HT-29 (cell line): Measurements from ENCODE around the gene OVOL1. TPM values are rescaled to one million over a fixed set of nuclear protein-coding genes. Genes with fewer than 3 reads are reported as not detected.
A peak's percentile ranks its signal among the peaks of the same experiment; 100 is the strongest.

Source experiments
- DNase-seq: peaks from one replicate; pipeline ENCODE4 v3.0.0-alpha.2; 2015; ENCODE audit warnings: low spot score
- total RNA-seq: library from RNA; depleted of rRNA; stranded (reverse); fragments of >200 nt; shearing (Covaris generic); gene quantifications from 2 replicates; pipeline ENCODE4 v1.2.3, GENCODE V29; 2014

The OVOL1 gene
- total RNA-seq, 1 experiment from 2014 or later, result 42.8 TPM

GRCh38 chr11:65790902-65791650, 4.2 kb downstream of the OVOL1 start:
- DNase-seq, result no peak

- DNase-seq, result peak; percentile 91
Measured at GRCh38 chr11:65791719-65792213, 4.9 kb downstream of the OVOL1 start.

- DNase-seq, result peak; percentile 71
Measured at GRCh38 chr11:65792456-65792855, 5.6 kb downstream of the OVOL1 start.

- DNase-seq, result peak; percentile 86
Measured at GRCh38 chr11:65793144-65793581, 6.3 kb downstream of the OVOL1 start.

GRCh38 chr11:65793625-65794400, 7.0 kb downstream of the OVOL1 start:
- DNase-seq, result peak; percentile 44

- DNase-seq, result no peak
Measured at GRCh38 chr11:65794570-65795510, 8.0 kb downstream of the OVOL1 start.

GRCh38 chr11:65796726-65797601, 10.1 kb downstream of the OVOL1 start:
- no peak for DNase-seq

GRCh38 chr11:65797711-65798110, 10.8 kb downstream of the OVOL1 start:
- DNase-seq, result no peak

GRCh38 chr11:65798882-65799281, 12.0 kb downstream of the OVOL1 start:
- DNase-seq, result no peak

GRCh38 chr11:65801153-65801987, 14.5 kb downstream of the OVOL1 start:
- DNase-seq, result no peak

GRCh38 chr11:65802841-65803240, 16.0 kb downstream of the OVOL1 start:
- DNase-seq, result no peak

GRCh38 chr11:65803797-65804492, 17.1 kb downstream of the OVOL1 start:
- DNase-seq, result no peak

- no peak for DNase-seq
Measured at GRCh38 chr11:65806979-65807378, 20.1 kb downstream of the OVOL1 start.

GRCh38 chr11:65808744-65809341, 22.0 kb downstream of the OVOL1 start:
- DNase-seq, result no peak

GRCh38 chr11:65809496-65809895, 22.6 kb downstream of the OVOL1 start:
- DNase-seq, result no peak

GRCh38 chr11:65810046-65810868, 23.4 kb downstream of the OVOL1 start:
- no peak for DNase-seq

GRCh38 chr11:65811764-65812475, 25.1 kb downstream of the OVOL1 start:
- no peak for DNase-seq
